HCT116 (cell line): ENCODE data around the gene ASAP2. TPM values are rescaled to one million over a fixed set of nuclear protein-coding genes. Genes with fewer than 3 reads are reported as not detected.

Source experiments
- ATAC-seq: fragments of 200-7000 bp; cut with Tn5 transposase; 2 replicates; pipeline ENCODE4 v1.9.1; 2020; ENCODE audit warnings: mild to moderate bottlenecking, moderate library complexity
- BruUV-seq: library from RNA; stranded (reverse); fragments of 400-500 nt; replicated peaks from 2 replicates; lab custom pipeline; 2021; lab: Mats Ljungman, UMichigan
- CTCF ChIA-PET: fragments of 300-600 bp; sonication (Branson Sonifier 250); formaldehyde crosslinking; loops from one replicate; lab custom pipeline; 2021; ENCODE audit warnings: antibody characterized with exemption; lab: Charles Lee
- POLR2A ChIA-PET: fragments of 300-600, 350-600 bp; sonication (Branson Sonifier 250); formaldehyde crosslinking; loops from one replicate; lab custom pipeline; 2021; ENCODE audit warnings: antibody characterized with exemption; lab: Charles Lee
- RAD21 ChIA-PET, 2 experiments: fragments of 300-600 bp; sonication (Branson Sonifier 250); formaldehyde crosslinking; loops; one replicate each; lab custom pipeline; 2023; ENCODE audit warnings: low total read pairs in 2 of 2; ENCODE audit not compliant: uncharacterized antibody in 2 of 2, unreplicated experiment in 2 of 2, low non-redundant PET in 1 of 2; lab: Charles Lee
- DNase-seq: peaks from one replicate; pipeline ENCODE4 v3.0.0-alpha.2; 2010; ENCODE audit warnings: low read depth, low spot score
- H2AFZ ChIP-seq: fragments of 200-600 bp; shearing (Covaris generic), sonication (generic); 2 replicates; pipeline ENCODE4 v1.6.1; 2017; ENCODE audit warnings: low read depth, mixed run types, mixed read lengths, antibody characterized with exemption, low read length; ENCODE audit not compliant: poor library complexity, severe bottlenecking
- H3K27ac ChIP-seq: 2 replicates; pipeline ENCODE4 v1.5.1; 2012; ENCODE audit warnings: low read depth, low read length
- H3K27me3 ChIP-seq: fragments of 200-600 bp; sonication (generic); 2 replicates; pipeline ENCODE4 v1.6.1; 2016; ENCODE audit warnings: mixed run types, low read length, mixed read lengths; ENCODE audit not compliant: insufficient read depth
- H3K36me3 ChIP-seq, 2 experiments: fragments of 200-500 bp in 1 of 2; fragments of 200-600 bp in 1 of 2; sonication (Bioruptor generic) in 1 of 2; sonication (generic) in 1 of 2; 2 replicates each; pipeline versions ENCODE4 v1.5.1 to v1.6.1; 2014 to 2016; ENCODE audit warnings: low read length in 2 of 2, inconsistent platforms in 1 of 2, mixed read lengths in 1 of 2, mixed run types in 1 of 2; ENCODE audit not compliant: insufficient read depth in 2 of 2, control insufficient read depth in 1 of 2
- H3K4me1 ChIP-seq, 2 experiments: fragments of 200-600 bp in 1 of 2; sonication (generic) in 1 of 2; 2 replicates each; pipeline versions ENCODE4 v1.5.1 to v1.6.1; 2012 to 2017; ENCODE audit warnings: low read length in 2 of 2, inconsistent platforms in 1 of 2, mild to moderate bottlenecking in 1 of 2, mixed read lengths in 1 of 2, mixed run types in 1 of 2, moderate library complexity in 1 of 2; ENCODE audit not compliant: insufficient read depth in 2 of 2, control insufficient read depth in 1 of 2
- H3K4me2 ChIP-seq: fragments of 200-600 bp; sonication (generic); 2 replicates; pipeline ENCODE4 v1.6.1; 2017; ENCODE audit warnings: mixed run types, low read length, mixed read lengths
- H3K4me3 ChIP-seq, 2 experiments: fragments of 200-600 bp in 1 of 2; sonication (generic) in 1 of 2; replicated peaks in 1 of 2; 2 replicates each; pipeline ENCODE4 v1.5.1; 2011 to 2016; ENCODE audit warnings: low read length in 2 of 2, control low read depth in 1 of 2, low read depth in 1 of 2, mild to moderate bottlenecking in 1 of 2, mixed read lengths in 1 of 2, mixed run types in 1 of 2
- H3K79me2 ChIP-seq: fragments of 200-600 bp; sonication (generic); 2 replicates; pipeline ENCODE4 v1.6.1; 2017; ENCODE audit warnings: mild to moderate bottlenecking, mixed run types, low read length, moderate library complexity, mixed read lengths; ENCODE audit not compliant: insufficient read depth
- H3K9ac ChIP-seq: fragments of 200-600 bp; sonication (generic); 2 replicates; pipeline ENCODE4 v1.6.1; 2016; ENCODE audit warnings: low read length, mixed read lengths
- H3K9me2 ChIP-seq: fragments of 200-600 bp; sonication (generic), shearing (Covaris generic); 2 replicates; pipeline ENCODE4 v1.6.1; 2017; ENCODE audit warnings: mixed run types, mild to moderate bottlenecking, moderate library complexity; ENCODE audit not compliant: insufficient read depth
- H3K9me3 ChIP-seq, 2 experiments: fragments of 200-500 bp in 1 of 2; fragments of 200-600 bp in 1 of 2; sonication (Bioruptor generic) in 1 of 2; sonication (generic) in 1 of 2; 2 replicates each; pipeline ENCODE4 v1.6.1; 2014 to 2017; ENCODE audit warnings: low read length in 2 of 2, mixed read lengths in 2 of 2, inconsistent platforms in 1 of 2, low read depth in 1 of 2, mild to moderate bottlenecking in 1 of 2, mixed run types in 1 of 2, moderate library complexity in 1 of 2; ENCODE audit not compliant: control insufficient read depth in 1 of 2, insufficient read depth in 1 of 2
- H4K20me1 ChIP-seq: fragments of 200-600 bp; sonication (generic), shearing (Covaris generic); 2 replicates; pipeline ENCODE4 v1.6.1; 2017; ENCODE audit warnings: mixed run types, mild to moderate bottlenecking, moderate library complexity; ENCODE audit not compliant: insufficient read depth
- ATF3 ChIP-seq: IDR thresholded peaks from 2 replicates; pipeline ENCODE4 v1.6.1; 2012
- CBX3 ChIP-seq: IDR thresholded peaks from 2 replicates; pipeline ENCODE4 v1.6.1; 2012; ENCODE audit warnings: low read depth
- CEBPB ChIP-seq: IDR thresholded peaks from 2 replicates; pipeline ENCODE4 v1.6.1; 2012; ENCODE audit warnings: low read depth
- CTCF ChIP-seq, 3 experiments: fragments of 200-600 bp in 1 of 3; sonication (generic) in 1 of 3; IDR thresholded peaks in 2 of 3; conservative IDR thresholded peaks in 1 of 3; 2 replicates each; pipeline ENCODE4 v1.5.1; 2012 to 2017; ENCODE audit warnings: low read depth in 2 of 3, low read length in 2 of 3, antibody characterized with exemption in 1 of 3, borderline replicate concordance in 1 of 3, control low read depth in 1 of 3, mild to moderate bottlenecking in 1 of 3, mixed read lengths in 1 of 3, mixed run types in 1 of 3, moderate library complexity in 1 of 3; ENCODE audit not compliant: insufficient read depth in 1 of 3
- FOSL1 ChIP-seq: IDR thresholded peaks from 2 replicates; pipeline ENCODE4 v1.6.1; 2012; ENCODE audit warnings: low read depth
- JUND ChIP-seq: IDR thresholded peaks from 2 replicates; pipeline ENCODE4 v1.6.1; 2012
- POLR2A ChIP-seq: IDR thresholded peaks from 2 replicates; pipeline ENCODE4 v1.7.0; 2011; ENCODE audit warnings: borderline replicate concordance; ENCODE audit not compliant: insufficient read depth, insufficient read length; ENCODE audit errors: extremely low read depth
- POLR2AphosphoS5 ChIP-seq: IDR thresholded peaks from 2 replicates; pipeline ENCODE4 v1.6.1; 2011; ENCODE audit warnings: mild to moderate bottlenecking, low read depth, low read length, moderate library complexity
- RAD21 ChIP-seq: IDR thresholded peaks from 2 replicates; pipeline ENCODE4 v1.6.1; 2012; ENCODE audit warnings: low read depth, mild to moderate bottlenecking
- SIN3A ChIP-seq: IDR thresholded peaks from 2 replicates; pipeline ENCODE4 v1.6.1; 2012; ENCODE audit warnings: low read depth
- SRF ChIP-seq: IDR thresholded peaks from 2 replicates; pipeline ENCODE4 v1.6.1; 2012; ENCODE audit warnings: low read depth
- TCF7L2 ChIP-seq: IDR thresholded peaks from 2 replicates; pipeline ENCODE4 v1.7.0; 2011; ENCODE audit warnings: borderline replicate concordance, inconsistent platforms; ENCODE audit not compliant: insufficient read depth, insufficient read length; ENCODE audit errors: extremely low read depth
- ZFX ChIP-seq: fragments of 450-650 bp; IDR thresholded peaks from 2 replicates; pipeline ENCODE4 v1.6.1; 2017
- intact Hi-C: fragments of 100-400 bp; cut with micrococcal nuclease; formaldehyde crosslinking; loops from 2 replicates; pipeline ENCODE4 v1.10.0; 2022
- total RNA-seq: library from RNA; stranded (reverse); gene quantifications from one replicate; pipeline ENCODE4 v1.2.1, GENCODE V29; 2021; ENCODE audit not compliant: unreplicated experiment
- TF ChIP-seq, protein P1 (sequence below): IDR thresholded peaks from 2 replicates; pipeline ENCODE4 v1.6.1; 2012
- TF ChIP-seq, protein P2 (sequence below): IDR thresholded peaks from 2 replicates; pipeline ENCODE4 v1.6.1; 2012; ENCODE audit warnings: low read depth

The ASAP2 gene
- total RNA-seq, 1 experiment from 2014 or later = 16.5 TPM

DNA sequence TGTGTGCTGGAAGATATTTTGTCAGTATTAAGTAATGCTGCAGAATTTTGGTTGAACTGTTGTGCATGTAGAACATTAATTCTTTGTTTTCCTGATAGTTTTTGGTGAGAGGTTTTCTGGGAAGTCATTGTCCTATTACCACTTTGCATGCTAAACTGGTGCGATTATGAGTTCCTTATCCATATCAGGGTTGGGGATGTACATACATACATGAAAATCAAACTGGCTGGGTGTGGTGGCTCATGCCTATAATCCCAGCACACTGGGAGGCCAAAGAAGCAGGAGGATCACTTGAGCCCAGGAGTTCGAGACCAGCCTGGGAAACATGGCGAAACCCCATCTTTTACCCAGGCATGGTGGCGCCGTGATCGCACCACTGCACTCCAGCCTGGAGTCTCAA, 34.6 kb downstream of the ASAP2 start:
- no peaks in the 10 kb centered on the region for H3K9me3 ChIP-seq
- no peaks in the 10 kb centered on the region for H3K27me3 ChIP-seq
- no peak overlapping the region for H3K4me3 ChIP-seq
- no TSS peak for BruUV-seq
- TF ChIP-seq POLR2A = no peak
- TF ChIP-seq CEBPB = no peak
- TF ChIP-seq ZFX = no peak
- no peak for TF ChIP-seq TCF7L2
- TF ChIP-seq, protein P1, sequence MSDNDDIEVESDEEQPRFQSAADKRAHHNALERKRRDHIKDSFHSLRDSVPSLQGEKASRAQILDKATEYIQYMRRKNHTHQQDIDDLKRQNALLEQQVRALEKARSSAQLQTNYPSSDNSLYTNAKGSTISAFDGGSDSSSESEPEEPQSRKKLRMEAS = no peak; the same call in 1 of the 2 replicates
- no peak for TF ChIP-seq SIN3A
- no peak for TF ChIP-seq FOSL1
- no peak for TF ChIP-seq POLR2AphosphoS5
- TF ChIP-seq SRF = no peak
- no peaks in the 10 kb centered on the region for H3K9me2 ChIP-seq
- CTCF ChIA-PET = no interaction called here
- H3K4me2 ChIP-seq = peak overlapping the region; percentile 61
- no peak for ATAC-seq
- H4K20me1 ChIP-seq = no peaks in the 10 kb centered on the region
- no peak overlapping the region for H3K27ac ChIP-seq
- POLR2A ChIA-PET = no interaction called here
- RAD21 ChIA-PET = no interaction called here
- DNase-seq = no peak
- H2AFZ ChIP-seq = no peak overlapping the region
- H3K9ac ChIP-seq = no peak overlapping the region
- H3K79me2 ChIP-seq = peaks cover 45% of the 10 kb centered on the region
- H3K4me1 ChIP-seq = peaks cover 29 to 49% of the 10 kb centered on the region in 2 experiments
- intact Hi-C loops = no loop called here
- H3K36me3 ChIP-seq = no peaks in the 10 kb centered on the region

DNA sequence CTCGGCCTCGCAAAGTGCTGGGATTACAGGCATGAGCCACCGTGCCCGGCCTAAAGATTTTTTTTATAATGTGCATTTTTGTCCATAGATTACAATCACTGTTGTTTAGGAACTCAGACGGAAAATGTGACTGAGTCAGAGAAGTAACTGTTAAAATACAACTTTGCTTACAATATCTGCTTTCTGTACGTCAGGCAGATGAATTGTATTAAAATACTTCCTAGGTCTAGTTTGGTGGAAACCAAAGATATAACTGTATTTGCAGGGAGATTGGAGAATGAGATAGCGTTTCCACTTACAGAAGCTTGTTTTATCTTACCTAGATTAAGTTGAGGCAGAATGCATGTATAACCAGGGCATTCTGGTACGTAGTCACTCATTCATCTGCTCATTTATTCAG, 36.7 kb downstream of the ASAP2 start:
- DNase-seq (no peak), ATAC-seq (no peak)
- Histone ChIP-seq H3K4me3 (no peak overlapping the region), H3K79me2 (peaks cover 34% of the 10 kb centered on the region), H3K27me3 (no peaks in the 10 kb centered on the region), H2AFZ (no peak overlapping the region), H3K9me3 (no peaks in the 10 kb centered on the region), H3K9ac (no peak overlapping the region), H3K4me1 (peaks cover 18 to 54% of the 10 kb centered on the region in 2 experiments), H3K36me3 (no peaks in the 10 kb centered on the region), H4K20me1 (no peaks in the 10 kb centered on the region), H3K9me2 (no peaks in the 10 kb centered on the region), H3K27ac (no peak overlapping the region), H3K4me2 (no peak overlapping the region)
- RAD21 ChIA-PET = no interaction called here
- intact Hi-C loops = no loop called here
- POLR2A ChIA-PET = no interaction called here
- CTCF ChIA-PET = no interaction called here
- BruUV-seq = no TSS peak
- TF ChIP-seq JUND = no peak
- no peak for TF ChIP-seq ATF3
- no peak for TF ChIP-seq FOSL1
- TF ChIP-seq RAD21 = no peak
- TF ChIP-seq CTCF (IDR thresholded peaks at IDR 0.05 in 2 of 3, conservative IDR thresholded peaks at IDR 0.05 in 1 of 3; ENCODE audit: borderline replicate concordance in 1 of 3, insufficient read depth in 1 of 3, low read depth in 2 of 3, low read length in 2 of 3) = no peak
- TF ChIP-seq CBX3 = no peak
- TF ChIP-seq POLR2AphosphoS5 = no peak
- TF ChIP-seq CEBPB = no peak
- no peak for TF ChIP-seq TCF7L2
- TF ChIP-seq, protein P2, sequence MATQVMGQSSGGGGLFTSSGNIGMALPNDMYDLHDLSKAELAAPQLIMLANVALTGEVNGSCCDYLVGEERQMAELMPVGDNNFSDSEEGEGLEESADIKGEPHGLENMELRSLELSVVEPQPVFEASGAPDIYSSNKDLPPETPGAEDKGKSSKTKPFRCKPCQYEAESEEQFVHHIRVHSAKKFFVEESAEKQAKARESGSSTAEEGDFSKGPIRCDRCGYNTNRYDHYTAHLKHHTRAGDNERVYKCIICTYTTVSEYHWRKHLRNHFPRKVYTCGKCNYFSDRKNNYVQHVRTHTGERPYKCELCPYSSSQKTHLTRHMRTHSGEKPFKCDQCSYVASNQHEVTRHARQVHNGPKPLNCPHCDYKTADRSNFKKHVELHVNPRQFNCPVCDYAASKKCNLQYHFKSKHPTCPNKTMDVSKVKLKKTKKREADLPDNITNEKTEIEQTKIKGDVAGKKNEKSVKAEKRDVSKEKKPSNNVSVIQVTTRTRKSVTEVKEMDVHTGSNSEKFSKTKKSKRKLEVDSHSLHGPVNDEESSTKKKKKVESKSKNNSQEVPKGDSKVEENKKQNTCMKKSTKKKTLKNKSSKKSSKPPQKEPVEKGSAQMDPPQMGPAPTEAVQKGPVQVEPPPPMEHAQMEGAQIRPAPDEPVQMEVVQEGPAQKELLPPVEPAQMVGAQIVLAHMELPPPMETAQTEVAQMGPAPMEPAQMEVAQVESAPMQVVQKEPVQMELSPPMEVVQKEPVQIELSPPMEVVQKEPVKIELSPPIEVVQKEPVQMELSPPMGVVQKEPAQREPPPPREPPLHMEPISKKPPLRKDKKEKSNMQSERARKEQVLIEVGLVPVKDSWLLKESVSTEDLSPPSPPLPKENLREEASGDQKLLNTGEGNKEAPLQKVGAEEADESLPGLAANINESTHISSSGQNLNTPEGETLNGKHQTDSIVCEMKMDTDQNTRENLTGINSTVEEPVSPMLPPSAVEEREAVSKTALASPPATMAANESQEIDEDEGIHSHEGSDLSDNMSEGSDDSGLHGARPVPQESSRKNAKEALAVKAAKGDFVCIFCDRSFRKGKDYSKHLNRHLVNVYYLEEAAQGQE = no peak
